Measurements from ENCODE around the gene AREL1. TPM values are rescaled to one million over a fixed set of nuclear protein-coding genes. Genes with fewer than 3 reads are reported as not detected.

AREL1 gene
- total and polyA plus RNA-seq, 2 donors (not counting 3 experiments of a cell fraction or from before 2014, with no cell fraction given) = 46.4 to 67.2 TPM

- no peaks in the 10 kb centered on the region for H4K20me1 ChIP-seq (replicated peaks; ENCODE audit: control insufficient read depth, extremely low read depth, insufficient read depth, low read length)
- H3K27me3 ChIP-seq (ENCODE audit: control insufficient read depth in 2 of 2, insufficient read depth in 2 of 2, low read length in 2 of 2) = no peaks in the 10 kb centered on the region
- no peak overlapping the region for H3K4me2 ChIP-seq (ENCODE audit: insufficient read depth, low read length)
- no peak overlapping the region for H3K4me3 ChIP-seq (replicated peaks in 1 of 3; ENCODE audit: insufficient read depth in 1 of 3, low read depth in 1 of 3, low read length in 3 of 3)
- dilution Hi-C loops (cut with MboI; ENCODE audit: extremely low pct_ligation_motif_present, low sequenced_read_pairs) (no loop called here), intact Hi-C loops (cut with micrococcal nuclease) (no loop called here)
- no peaks in the 10 kb centered on the region for H3K9me3 ChIP-seq (replicated peaks; ENCODE audit: control insufficient read depth, insufficient read depth, low read length)
- H3K9ac ChIP-seq (replicated peaks; ENCODE audit: extremely low read depth, insufficient read depth, low read length) = no peak overlapping the region
- H3K36me3 ChIP-seq (ENCODE audit: control insufficient read depth in 2 of 2, extremely low read depth in 1 of 2, insufficient read depth in 2 of 2, low read length in 2 of 2) = peaks cover 3 to 4% of the 10 kb centered on the region in 2 experiments
- ChIA-PET POLR2A (no interaction called here), CTCF (no interaction called here)
- peaks cover 81% of the 10 kb centered on the region for H3K79me2 ChIP-seq (ENCODE audit: control insufficient read depth, insufficient read depth, low read length)
- no peak overlapping the region for H2AFZ ChIP-seq (ENCODE audit: low read depth, low read length)
- DNase-seq (ENCODE audit: low read depth, low spot score) = no peak
- FAIRE-seq = no peak
- no peaks in the 10 kb centered on the region for H3K9me1 ChIP-seq (replicated peaks; ENCODE audit: control insufficient read depth, extremely low read depth, insufficient read depth, low read length)
- no peak for TF ChIP-seq MYC (IDR thresholded peaks at IDR 0.05; ENCODE audit: low read depth, low read length)
- TF ChIP-seq POLR2A (IDR thresholded peaks at IDR 0.05; ENCODE audit: low read depth, low read length) = no peak
- TF ChIP-seq POLR2AphosphoS5 (IDR thresholded peaks at IDR 0.05; ENCODE audit: insufficient read depth, low read depth, low read length) = no peak
- TF ChIP-seq GATA2 (IDR thresholded peaks at IDR 0.05; ENCODE audit: insufficient read depth, insufficient read length, low read depth, low read length) = no peak
- TF ChIP-seq FOS (IDR thresholded peaks at IDR 0.05; ENCODE audit: borderline replicate concordance, insufficient read depth, low read length) = no peak
- no peak for TF ChIP-seq EZH2 (IDR thresholded peaks at IDR 0.05; ENCODE audit: borderline replicate concordance, low read depth, low read length, severe bottlenecking)
- TF ChIP-seq MAX (IDR thresholded peaks at IDR 0.05; ENCODE audit: insufficient read depth, insufficient read length) = no peak
- no peak for TF ChIP-seq CTCF (IDR thresholded peaks at IDR 0.05; ENCODE audit: extremely low read depth in 1 of 2, insufficient read depth in 1 of 2, low read depth in 1 of 2, low read length in 2 of 2)
- no TSS peak for BruUV-seq (replicated peaks)
- H3K27ac ChIP-seq (ENCODE audit: insufficient read depth, low read depth, low read length) = no peak overlapping the region
- no peaks in the 10 kb centered on the region for H3K4me1 ChIP-seq (ENCODE audit: control insufficient read depth, extremely low read depth, insufficient read depth, low read length)
Measured at GRCh38 chr14:74697976-74698375, 14.9 kb downstream of the AREL1 start.
